A549 treated with AZD9567 at 1 μM for 4 hours (cell line): ENCODE results near the gene C3AR1. TPM values are rescaled to one million over a fixed set of nuclear protein-coding genes. Genes with fewer than 3 reads are reported as not detected.

ENCODE experiments used
- total RNA-seq: library from RNA; stranded (reverse); fragments of 200-300 nt; extraction: Qiagen RNA extraction; gene quantifications from 5 replicates; pipeline ENCODE4 v1.2.3, GENCODE V29; 2022; ENCODE audit not compliant: insufficient read depth

The C3AR1 gene
- total RNA-seq = not detected in 5 replicates

DNA sequence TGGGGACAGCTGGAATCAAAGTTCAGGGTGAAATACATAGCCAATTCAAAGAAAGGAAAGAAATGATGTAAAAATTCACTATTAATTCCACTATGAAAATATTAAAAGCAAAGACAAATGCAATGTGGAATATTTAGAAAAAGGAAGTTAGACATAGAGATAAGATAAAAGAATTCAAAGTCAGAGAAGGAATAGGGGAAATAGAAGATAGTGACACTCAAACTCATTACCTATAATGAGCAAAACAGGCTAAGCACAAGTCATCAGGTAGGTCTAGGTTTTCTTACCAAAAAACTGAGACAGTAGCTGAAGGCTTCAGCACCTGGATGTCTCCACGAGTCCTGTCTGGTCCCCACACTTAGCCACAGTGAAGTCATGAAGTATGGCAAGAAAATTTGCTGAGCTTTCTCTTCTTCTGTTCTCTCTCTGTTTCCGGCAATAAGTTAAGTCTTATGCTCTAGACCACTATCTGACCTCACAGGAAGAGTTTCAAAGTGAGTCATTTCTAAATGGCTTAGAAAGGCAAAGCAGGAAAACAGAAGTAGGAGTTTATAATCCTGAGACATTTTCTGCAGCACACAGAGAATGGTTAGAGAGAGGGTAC lies at the start of gene C3AR1:
Gene C3AR1, minus strand, starts transcription at position 369 of the 604 bp plus-strand sequence. CDS start 6,174 bp downstream, outside the sequence.

GRCh38 chr12:8032242-8033152 lies 33.7 kb downstream of the C3AR1 start, which contains the start of gene FOXJ2:
Gene FOXJ2 (plus strand): TSS chr12:8032716. CDS start chr12:8039833, 7,117 bp downstream.

Other genes starting within 250 kb of the C3AR1 start
- 0.20 to 1.2 TPM (median 0.34 TPM) in 5 replicates for gene SLC2A14, start 193.4 kb downstream of the C3AR1 start, total RNA-seq
- 4.8 to 8.1 TPM (median 5.3 TPM) in 5 replicates for gene SLC2A3, start 130.2 kb downstream of the C3AR1 start, total RNA-seq
- gene FOXJ2, start 33.6 kb downstream of the C3AR1 start, total RNA-seq = 7.3 to 10.6 TPM (median 9.1 TPM) in 5 replicates
- 14.4 to 36.3 TPM (median 15.7 TPM) in 5 replicates for gene NECAP1, start 15.9 kb upstream of the C3AR1 start, total RNA-seq
- 0.16 to 0.39 TPM (median 0.32 TPM) in 4 of 5 replicates, not detected in the other for gene CLEC4A, start 57.3 kb upstream of the C3AR1 start, total RNA-seq
- not detected in 5 replicates for gene ZNF705A, start 90.7 kb upstream of the C3AR1 start, total RNA-seq
- 0.10 to 0.14 TPM (median 0.14 TPM) in 4 of 5 replicates, not detected in the other for gene FAM90A1, start 161.3 kb upstream of the C3AR1 start, total RNA-seq